Upper lobe of left lung (tissue), 6 donors: ENCODE results near the gene ADAMTS2. TPM values are rescaled to one million over a fixed set of nuclear protein-coding genes. Genes with fewer than 3 reads are reported as not detected.
A peak's percentile ranks its signal among the peaks of the same experiment; 100 is the strongest.
"Not testable (repeated sequence)": the region's sequence is repeated elsewhere in the genome, so short reads cannot be mapped to it uniquely, and the experiment has no call there.

Experiments used
- ATAC-seq, 2 donors: fragments of 200-7000 bp; cut with Tn5 transposase; one replicate each; pipeline ENCODE4 v1.9.1; 2022; ENCODE audit warnings: mild to moderate bottlenecking in 2 of 2, moderate library complexity in 2 of 2; ENCODE audit not compliant: low FRiP score in 2 of 2
- DNase-seq, 2 donors: peaks; one replicate each; pipeline ENCODE4 v3.0.0-alpha.2; 2019 to 2020
- H3K27ac ChIP-seq, 4 donors: fragments of 200-600 bp; sonication (generic); one replicate each; pipeline ENCODE4 v1.5.1; 2016 to 2019
- H3K27me3 ChIP-seq, 4 donors: fragments of 200-600 bp; sonication (generic); one replicate each; pipeline ENCODE4 v1.5.1; 2017 to 2019
- H3K36me3 ChIP-seq, 4 donors: fragments of 200-600 bp; sonication (generic); one replicate each; pipeline ENCODE4 v1.5.1; 2016 to 2019
- H3K4me1 ChIP-seq, 4 donors: fragments of 200-600 bp; sonication (generic); one replicate each; pipeline ENCODE4 v1.5.1; 2018 to 2019
- H3K4me3 ChIP-seq, 4 donors: fragments of 200-600 bp; sonication (generic); one replicate each; pipeline ENCODE4 v1.5.1; 2017 to 2019; ENCODE audit warnings: mild to moderate bottlenecking in 2 of 4, moderate library complexity in 1 of 4
- H3K9me3 ChIP-seq, 4 donors: fragments of 200-600 bp; sonication (generic); one replicate each; pipeline ENCODE4 v1.5.1; 2018 to 2019
- CTCF ChIP-seq, 6 experiments: fragments of 450-650 bp in 4 of 6; fragments of 200-600 bp in 2 of 6; sonication (generic) in 2 of 6; IDR thresholded peaks; one replicate each; pipeline ENCODE4 v1.5.1; 2016 to 2019; ENCODE audit warnings: antibody characterized with exemption in 6 of 6
- EP300 ChIP-seq, 4 donors: sonication (generic); formaldehyde crosslinking; IDR thresholded peaks; one replicate each; pipeline ENCODE4 v1.5.1; 2017; ENCODE audit warnings: antibody characterized with exemption in 4 of 4, control low read depth in 2 of 4
- POLR2A ChIP-seq, 4 donors: fragments of 450-650 bp; IDR thresholded peaks; one replicate each; pipeline ENCODE4 v1.5.1; 2016 to 2017; ENCODE audit warnings: antibody characterized with exemption in 4 of 4, mild to moderate bottlenecking in 2 of 4
- POLR2AphosphoS5 ChIP-seq, 2 donors: sonication (generic); formaldehyde crosslinking; IDR thresholded peaks; one replicate each; pipeline ENCODE4 v1.5.1; 2017; ENCODE audit warnings: antibody characterized with exemption in 2 of 2
- WGBS, 2 donors: methylation state at CpG; one replicate each; pipeline ENCODE4 v1.1.5; 2017 to 2018; 5-methylcytosine and 5-hydroxymethylcytosine counted together
- total RNA-seq, 6 donors: library from RNA; depleted of rRNA in 4 of 6; stranded (reverse); fragments of >200 nt in 4 of 6; gene quantifications; one replicate each; pipeline versions ENCODE4 v1.1.0 to v1.2.1, GENCODE V29; 2016 to 2021
- donor health status: DM: no; HTN: no; CAD: no; lungs with moderate emphysema.
- donor health status: DM: no; HTN: yes; CAD: no; lungs with severe emphysema.

Gene ADAMTS2
- total RNA-seq, 6 donors from 2014 or later, result 10.0 to 114 (median 25.7) TPM

DNA sequence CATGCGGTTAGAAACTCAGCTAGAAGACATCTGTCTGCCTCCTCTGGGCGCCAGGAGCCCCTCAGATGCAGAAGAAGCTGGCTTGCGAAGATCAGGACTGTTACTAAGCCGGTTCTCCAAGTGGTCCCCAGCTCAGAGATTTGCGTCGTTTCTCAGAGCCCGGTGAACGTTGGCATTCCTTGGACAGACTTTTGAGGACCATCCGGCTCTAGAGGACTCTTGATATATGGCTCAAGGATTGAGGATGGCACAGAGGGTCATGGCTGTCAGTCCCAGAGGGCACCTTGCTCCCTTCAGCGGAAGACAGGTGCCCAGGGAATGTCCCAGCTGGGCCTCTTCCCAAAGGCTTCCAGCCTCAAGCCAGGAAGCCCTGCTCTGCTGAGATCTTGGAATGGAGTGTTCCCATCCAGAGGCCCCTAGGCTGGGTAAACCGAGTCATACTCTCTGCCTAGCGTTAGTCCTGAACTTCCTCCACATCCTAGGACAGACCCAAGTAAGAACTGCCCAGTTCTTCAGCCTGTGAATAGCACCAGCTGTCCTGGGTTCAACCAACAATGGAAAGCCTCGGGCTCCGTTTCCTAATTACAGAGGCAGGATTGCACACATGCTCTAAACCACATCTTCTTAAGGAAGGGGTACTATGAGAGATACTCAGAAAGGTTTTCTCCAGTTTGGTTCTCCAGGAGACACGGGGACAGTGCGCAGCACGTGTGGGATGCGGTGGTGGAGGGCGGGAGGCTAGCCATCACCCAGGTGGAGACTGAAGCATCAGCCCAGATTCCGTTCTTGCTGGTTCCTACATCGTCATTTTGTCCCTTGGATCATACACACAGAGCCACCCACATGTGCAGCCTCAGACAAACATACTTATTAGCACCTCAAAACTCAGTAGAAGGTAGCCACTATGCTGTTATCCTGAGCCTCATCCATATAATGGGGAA, 233.7 kb downstream of the ADAMTS2 start:
- WGBS, 2 donors, result 80 to 89% methylated on average over 17 to 21 of the region's 21 CpGs
- no peak overlapping the region for H3K4me3 ChIP-seq
- peaks cover 0 to 10% (median 0%) of the 10 kb centered on the region in 4 donors for H3K36me3 ChIP-seq
- no peaks in the 10 kb centered on the region for H3K4me1 ChIP-seq
- ATAC-seq (no peak), DNase-seq (no peak)
- peaks cover 12 to 74% (median 54%) of the 10 kb centered on the region in 4 donors for H3K9me3 ChIP-seq
- TF ChIP-seq CTCF (IDR thresholded peaks at IDR 0.05), result no peak
- no peak for TF ChIP-seq EP300 (IDR thresholded peaks at IDR 0.05)
- no peak for TF ChIP-seq POLR2AphosphoS5 (IDR thresholded peaks at IDR 0.05)
- H3K27me3 ChIP-seq, result no peaks in the 10 kb centered on the region
- no peak overlapping the region for H3K27ac ChIP-seq

GRCh38 chr5:179110528-179110927, 234.7 kb downstream of the ADAMTS2 start:
- no peak overlapping the region for H3K27ac ChIP-seq
- H3K36me3 ChIP-seq, result peaks cover 0 to 10% (median 0%) of the 10 kb centered on the region in 4 donors
- ATAC-seq (no peak), DNase-seq (no peak)
- H3K27me3 ChIP-seq, result no peaks in the 10 kb centered on the region
- H3K4me3 ChIP-seq, result no peak overlapping the region
- H3K4me1 ChIP-seq, result no peaks in the 10 kb centered on the region
- TF ChIP-seq EP300 (IDR thresholded peaks at IDR 0.05), result no peak
- TF ChIP-seq POLR2AphosphoS5 (IDR thresholded peaks at IDR 0.05), result no peak
- TF ChIP-seq POLR2A (IDR thresholded peaks at IDR 0.05), result no peak
- no peak for TF ChIP-seq CTCF (IDR thresholded peaks at IDR 0.05)
- 86 to 89% methylated on average over 9 of the region's 9 CpGs for WGBS, 2 donors
- H3K9me3 ChIP-seq, result peaks cover 12 to 74% (median 54%) of the 10 kb centered on the region in 4 donors

DNA sequence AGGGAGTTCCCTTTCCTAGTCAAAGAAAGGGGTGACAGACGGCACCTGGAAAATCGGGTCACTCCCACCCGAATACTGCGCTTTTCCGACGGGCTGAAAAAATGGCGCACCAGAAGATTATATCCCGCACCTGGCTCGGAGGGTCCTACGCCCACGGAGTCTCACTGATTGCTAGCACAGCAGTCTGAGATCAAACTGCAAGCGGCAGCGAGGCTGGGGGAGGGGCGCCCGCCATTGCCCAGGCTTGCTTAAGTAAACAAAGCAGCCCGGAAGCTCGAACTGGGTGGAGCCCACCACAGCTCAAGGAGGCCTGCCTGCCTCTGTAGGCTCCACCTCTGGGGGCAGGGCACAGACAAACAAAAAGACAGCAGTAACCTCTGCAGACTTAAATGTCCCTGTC, 244.0 kb downstream of the ADAMTS2 start:
- not testable (repeated sequence) for H3K27me3 ChIP-seq, H3K4me1 ChIP-seq, ATAC-seq, H3K4me3 ChIP-seq, H3K27ac ChIP-seq, H3K36me3 ChIP-seq
- DNase-seq, result peak in 1 of 2 donors; percentile 68
- WGBS, 2 donors, result 92 to 96% methylated on average over 15 to 17 of the region's 17 CpGs
- peaks cover 28 to 54% (median 46%) of the 10 kb centered on the region in 4 donors for H3K9me3 ChIP-seq

DNA sequence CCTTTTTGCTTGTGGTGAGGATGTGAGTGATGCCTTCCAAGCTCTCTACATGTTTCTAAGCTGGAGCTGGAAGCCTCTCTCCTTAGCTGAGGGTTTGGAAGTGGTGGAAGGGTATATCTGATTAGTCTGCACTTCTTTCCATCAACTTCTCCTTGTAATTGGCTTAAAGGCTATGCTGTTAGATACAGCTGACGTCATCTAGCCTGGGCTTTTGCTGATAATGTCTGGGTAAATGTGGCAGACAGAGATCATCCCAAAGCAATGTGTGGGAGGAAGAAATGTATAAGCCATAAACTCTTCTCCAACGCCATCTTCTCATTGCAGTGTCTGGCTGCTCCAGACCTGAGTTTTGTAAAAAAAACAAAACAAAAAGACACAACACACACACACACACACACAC, 255.8 kb downstream of the ADAMTS2 start:
- no peak overlapping the region for H3K4me3 ChIP-seq
- no peaks in the 10 kb centered on the region for H3K27me3 ChIP-seq
- DNase-seq (no peak), ATAC-seq (no peak)
- peaks cover 74 to 100% (median 91%) of the 10 kb centered on the region in 4 donors for H3K9me3 ChIP-seq
- H3K4me1 ChIP-seq, result no peaks in the 10 kb centered on the region
- H3K36me3 ChIP-seq, result no peaks in the 10 kb centered on the region
- no peak for TF ChIP-seq POLR2A (IDR thresholded peaks at IDR 0.05)
- no peak for TF ChIP-seq POLR2AphosphoS5 (IDR thresholded peaks at IDR 0.05)
- no peak for TF ChIP-seq EP300 (IDR thresholded peaks at IDR 0.05)
- no peak for TF ChIP-seq CTCF (IDR thresholded peaks at IDR 0.05)
- WGBS, 2 donors, result 89% methylated on average over 2 of the region's 2 CpGs
- H3K27ac ChIP-seq, result no peak overlapping the region

- no peak for TF ChIP-seq POLR2A (IDR thresholded peaks at IDR 0.05)
- TF ChIP-seq EP300 (IDR thresholded peaks at IDR 0.05), result no peak
- peaks cover 17 to 50% (median 40%) of the 10 kb centered on the region in 4 donors for H3K36me3 ChIP-seq
- H3K9me3 ChIP-seq, result peaks cover 96 to 100% (median 98%) of the 10 kb centered on the region in 4 donors
- H3K27ac ChIP-seq, result no peak overlapping the region
- ATAC-seq, result no peak
- WGBS, 2 donors, result 96% methylated on average over 4 of the region's 4 CpGs
- no peak for DNase-seq
- H3K27me3 ChIP-seq, result no peaks in the 10 kb centered on the region
- no peaks in the 10 kb centered on the region for H3K4me1 ChIP-seq
- H3K4me3 ChIP-seq, result no peak overlapping the region
These were observed 264.5 kb downstream of the ADAMTS2 start for GRCh38 chr5:179080724-179081123.
